ENCODE results near the gene MCTS1.
"Not testable (repeated sequence)": the region's sequence is repeated elsewhere in the genome, so short reads cannot be mapped to it uniquely, and the experiment has no call there.

The MCTS1 gene

DNA sequence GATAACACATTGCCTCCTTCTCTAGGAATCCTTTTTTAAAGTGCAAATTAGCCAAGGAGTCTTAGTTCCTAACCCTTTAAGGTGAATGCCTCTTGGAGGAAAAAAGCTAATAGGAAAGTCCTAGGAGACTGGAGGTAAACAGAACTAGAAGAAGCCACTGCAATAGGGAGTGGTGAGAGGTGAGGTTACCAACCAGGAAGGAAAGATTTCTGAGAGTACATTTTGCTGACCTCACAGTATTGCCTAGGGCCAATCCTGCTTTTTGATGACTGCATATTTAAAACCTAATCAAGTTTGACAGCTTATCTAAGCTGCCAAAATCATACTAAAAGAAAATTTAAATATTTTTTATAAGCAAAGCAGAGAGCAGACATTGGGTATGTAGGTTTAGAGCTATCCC, 35.9 kb upstream of the MCTS1 start:
- H3K9me3 ChIP-seq (ENCODE audit: control insufficient read depth, low read length), result no peaks in the 10 kb centered on the region
- H3K4me1 ChIP-seq (ENCODE audit: control insufficient read depth, insufficient read depth, low read length), result no peaks in the 10 kb centered on the region
- H3K27ac ChIP-seq (ENCODE audit: insufficient read depth, low read depth, low read length, poor library complexity, severe bottlenecking), result no peak overlapping the region
- no peaks in the 10 kb centered on the region for H3K36me3 ChIP-seq (ENCODE audit: control insufficient read depth, insufficient read depth, low read length)
- H3K27me3 ChIP-seq (ENCODE audit: control insufficient read depth, insufficient read depth, low read length, poor library complexity, severe bottlenecking), result no peaks in the 10 kb centered on the region
- no peak overlapping the region for H3K4me3 ChIP-seq (ENCODE audit: insufficient read depth, low read depth, low read length)

GRCh38 chrX:120568609-120569008, 35.3 kb upstream of the MCTS1 start:
- no peaks in the 10 kb centered on the region for H3K9me3 ChIP-seq (ENCODE audit: control insufficient read depth, low read length)
- WGBS, 2 experiments, result 88 to 90% methylated on average over 1 to 2 of the region's 3 CpGs
- no peaks in the 10 kb centered on the region for H3K27me3 ChIP-seq (ENCODE audit: control insufficient read depth, insufficient read depth, low read length, poor library complexity, severe bottlenecking)
- no peaks in the 10 kb centered on the region for H3K4me1 ChIP-seq (ENCODE audit: control insufficient read depth, insufficient read depth, low read length)
- no peak overlapping the region for H3K4me3 ChIP-seq (ENCODE audit: insufficient read depth, low read depth, low read length)
- no peak overlapping the region for H3K27ac ChIP-seq (ENCODE audit: insufficient read depth, low read depth, low read length, poor library complexity, severe bottlenecking)
- no peaks in the 10 kb centered on the region for H3K36me3 ChIP-seq (ENCODE audit: control insufficient read depth, insufficient read depth, low read length)

DNA sequence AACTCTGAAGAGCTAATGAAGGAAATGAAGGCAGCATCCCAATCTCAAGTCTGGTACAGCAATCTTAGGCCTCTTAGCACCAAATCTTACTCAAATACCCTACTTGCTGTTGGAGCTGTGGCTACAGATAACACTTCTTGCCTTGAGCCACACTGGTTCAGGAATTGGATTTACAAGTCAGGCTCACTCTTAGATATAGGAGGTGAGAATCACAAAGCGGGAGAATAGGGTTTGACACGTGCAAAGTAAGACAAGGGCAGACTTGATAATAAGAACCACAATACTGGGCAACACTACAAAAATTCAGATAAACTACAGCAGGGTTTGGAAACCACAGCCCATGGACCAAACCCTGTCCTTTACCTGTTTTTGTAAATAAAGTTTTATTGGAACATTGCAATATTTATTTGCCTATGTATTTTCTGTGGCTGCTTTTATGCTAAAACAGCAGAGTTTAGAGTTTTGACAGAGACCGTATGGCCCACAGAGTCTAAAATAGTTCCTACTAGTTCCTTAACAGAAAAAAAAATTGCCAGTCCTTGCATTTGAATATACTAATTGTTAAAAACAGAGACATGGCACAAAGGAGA, 33.8 kb upstream of the MCTS1 start:
- H3K27ac ChIP-seq (ENCODE audit: insufficient read depth, low read depth, low read length, poor library complexity, severe bottlenecking), result no peak overlapping the region
- H3K9me3 ChIP-seq (ENCODE audit: control insufficient read depth, low read length), result no peaks in the 10 kb centered on the region
- H3K27me3 ChIP-seq (ENCODE audit: control insufficient read depth, insufficient read depth, low read length, poor library complexity, severe bottlenecking), result no peaks in the 10 kb centered on the region
- WGBS, 2 experiments, result 100% methylated on average over 2 to 3 of the region's 3 CpGs
- no peak overlapping the region for H3K4me3 ChIP-seq (ENCODE audit: insufficient read depth, low read depth, low read length)
- H3K4me1 ChIP-seq (ENCODE audit: control insufficient read depth, insufficient read depth, low read length), result no peaks in the 10 kb centered on the region
- no peaks in the 10 kb centered on the region for H3K36me3 ChIP-seq (ENCODE audit: control insufficient read depth, insufficient read depth, low read length)

DNA sequence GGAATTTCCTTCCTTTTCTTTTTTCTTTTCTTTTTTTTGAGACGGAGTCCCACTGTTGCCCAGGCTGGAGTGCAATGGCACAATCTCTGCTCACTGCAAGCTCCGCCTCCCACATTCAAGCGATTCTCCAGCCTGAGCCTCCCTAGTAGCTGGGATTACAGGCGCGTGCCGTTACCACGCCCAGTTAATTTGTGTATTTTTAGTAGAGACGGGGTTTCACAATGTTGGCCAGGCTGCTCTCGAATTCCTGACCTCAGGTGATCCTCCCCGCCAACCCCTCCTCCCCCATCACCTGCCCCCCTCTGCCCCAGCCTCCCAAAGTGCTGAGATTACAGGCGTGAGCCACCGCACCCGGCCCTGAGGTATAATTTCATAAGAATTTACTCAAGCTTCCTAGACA, 30.1 kb upstream of the MCTS1 start:
- not testable (repeated sequence) for H3K36me3 ChIP-seq (ENCODE audit: control insufficient read depth, insufficient read depth, low read length); H3K9me3 ChIP-seq (ENCODE audit: control insufficient read depth, low read length); H3K27me3 ChIP-seq (ENCODE audit: control insufficient read depth, insufficient read depth, low read length, poor library complexity, severe bottlenecking); H3K4me3 ChIP-seq (ENCODE audit: insufficient read depth, low read depth, low read length); H3K27ac ChIP-seq (ENCODE audit: insufficient read depth, low read depth, low read length, poor library complexity, severe bottlenecking); H3K4me1 ChIP-seq (ENCODE audit: control insufficient read depth, insufficient read depth, low read length)
- WGBS, 2 experiments, result 90 to 92% methylated on average over 8 to 13 of the region's 13 CpGs

- no peaks in the 10 kb centered on the region for H3K36me3 ChIP-seq (ENCODE audit: control insufficient read depth, insufficient read depth, low read length)
- H3K4me1 ChIP-seq (ENCODE audit: control insufficient read depth, insufficient read depth, low read length), result no peaks in the 10 kb centered on the region
- 88% methylated on average over 15 to 18 of the region's 18 CpGs for WGBS, 2 experiments
- no peak overlapping the region for H3K27ac ChIP-seq (ENCODE audit: insufficient read depth, low read depth, low read length, poor library complexity, severe bottlenecking)
- H3K4me3 ChIP-seq (ENCODE audit: insufficient read depth, low read depth, low read length), result no peak overlapping the region
- no peaks in the 10 kb centered on the region for H3K9me3 ChIP-seq (ENCODE audit: control insufficient read depth, low read length)
- no peaks in the 10 kb centered on the region for H3K27me3 ChIP-seq (ENCODE audit: control insufficient read depth, insufficient read depth, low read length, poor library complexity, severe bottlenecking)
Observed at GRCh38 chrX:120575379-120576114, 28.4 kb upstream of the MCTS1 start.

DNA sequence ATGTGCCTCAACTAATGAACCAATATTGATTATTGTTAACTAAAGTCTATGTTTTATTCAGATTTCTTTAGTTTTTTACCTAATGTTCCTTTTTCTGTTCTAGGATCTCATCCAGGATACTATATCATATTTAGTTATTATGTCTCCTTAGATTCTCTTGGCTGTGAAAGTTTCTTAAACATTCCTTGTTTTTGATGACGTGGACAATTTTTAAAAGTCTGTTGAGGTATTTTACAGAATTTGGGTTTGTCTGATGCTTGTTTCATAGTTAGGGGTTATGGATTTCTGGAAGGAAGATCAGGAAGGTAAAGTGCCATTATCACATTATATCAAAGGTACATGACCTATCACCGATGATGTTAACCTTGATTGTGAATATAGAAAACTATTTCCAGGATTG, 18.2 kb upstream of the MCTS1 start:
- H3K27me3 ChIP-seq (ENCODE audit: control insufficient read depth, insufficient read depth, low read length, poor library complexity, severe bottlenecking), result no peaks in the 10 kb centered on the region
- H3K4me3 ChIP-seq (ENCODE audit: insufficient read depth, low read depth, low read length), result no peak overlapping the region
- no peaks in the 10 kb centered on the region for H3K9me3 ChIP-seq (ENCODE audit: control insufficient read depth, low read length)
- H3K27ac ChIP-seq (ENCODE audit: insufficient read depth, low read depth, low read length, poor library complexity, severe bottlenecking), result no peak overlapping the region
- H3K36me3 ChIP-seq (ENCODE audit: control insufficient read depth, insufficient read depth, low read length), result no peaks in the 10 kb centered on the region
- 92 to 93% methylated on average over 1 of the region's 2 CpGs for WGBS, 2 experiments
- H3K4me1 ChIP-seq (ENCODE audit: control insufficient read depth, insufficient read depth, low read length), result no peaks in the 10 kb centered on the region

DNA sequence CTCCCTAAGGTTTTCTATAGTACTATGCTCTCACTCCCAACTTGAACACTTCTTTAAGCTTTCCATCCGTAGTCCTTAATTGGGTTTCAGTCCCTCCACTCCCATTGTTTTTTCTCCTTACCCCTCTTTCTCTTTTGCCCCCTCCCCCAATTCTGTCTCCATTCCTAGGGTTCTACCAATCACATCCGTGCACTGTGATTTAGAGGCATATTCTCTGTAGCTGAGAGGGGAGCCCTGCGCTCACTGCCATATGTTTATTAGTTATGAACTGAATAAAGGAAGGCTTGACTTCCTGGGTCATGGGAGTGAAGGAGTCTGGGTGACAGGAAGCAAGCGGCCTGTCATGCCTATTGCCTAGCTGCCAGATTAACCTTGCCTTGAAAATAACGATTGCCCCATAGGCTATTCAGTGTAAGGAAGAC, 471 bp downstream of the MCTS1 start:
- 1 to 6% methylated on average over 4 to 5 of the region's 5 CpGs for WGBS, 2 experiments
- peak overlapping the region; percentile 74 for H3K27ac ChIP-seq (ENCODE audit: insufficient read depth, low read depth, low read length, poor library complexity, severe bottlenecking)
- H3K4me3 ChIP-seq (ENCODE audit: insufficient read depth, low read depth, low read length), result peak overlapping the region; percentile 67
- no peaks in the 10 kb centered on the region for H3K27me3 ChIP-seq (ENCODE audit: control insufficient read depth, insufficient read depth, low read length, poor library complexity, severe bottlenecking)
- no peaks in the 10 kb centered on the region for H3K4me1 ChIP-seq (ENCODE audit: control insufficient read depth, insufficient read depth, low read length)
- no peaks in the 10 kb centered on the region for H3K9me3 ChIP-seq (ENCODE audit: control insufficient read depth, low read length)
- no peaks in the 10 kb centered on the region for H3K36me3 ChIP-seq (ENCODE audit: control insufficient read depth, insufficient read depth, low read length)

DNA sequence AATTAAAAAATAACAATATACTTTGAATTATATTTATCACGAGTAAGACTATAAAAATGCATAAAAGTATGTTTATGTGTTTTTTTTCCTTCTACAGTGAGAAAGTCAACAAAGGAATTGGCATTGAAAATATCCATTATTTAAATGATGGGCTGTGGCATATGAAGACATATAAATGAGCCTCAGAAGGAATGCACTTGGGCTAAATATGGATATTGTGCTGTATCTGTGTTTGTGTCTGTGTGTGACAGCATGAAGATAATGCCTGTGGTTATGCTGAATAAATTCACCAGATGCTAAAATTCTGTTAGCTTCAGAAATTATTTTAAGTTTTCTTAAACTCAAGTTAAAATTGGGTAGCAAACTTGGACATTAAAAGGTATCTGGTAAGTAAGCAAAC, 8.2 kb downstream of the MCTS1 start:
- WGBS, 2 experiments, result no CpG with 5 or more reads among the region's 1 CpG
- H3K9me3 ChIP-seq (ENCODE audit: control insufficient read depth, low read length), result no peaks in the 10 kb centered on the region
- H3K27ac ChIP-seq (ENCODE audit: insufficient read depth, low read depth, low read length, poor library complexity, severe bottlenecking), result no peak overlapping the region
- H3K36me3 ChIP-seq (ENCODE audit: control insufficient read depth, insufficient read depth, low read length), result no peaks in the 10 kb centered on the region
- H3K4me3 ChIP-seq (ENCODE audit: insufficient read depth, low read depth, low read length), result no peak overlapping the region
- H3K4me1 ChIP-seq (ENCODE audit: control insufficient read depth, insufficient read depth, low read length), result no peaks in the 10 kb centered on the region
- H3K27me3 ChIP-seq (ENCODE audit: control insufficient read depth, insufficient read depth, low read length, poor library complexity, severe bottlenecking), result no peaks in the 10 kb centered on the region

GRCh38 chrX:120614816-120615215, 10.9 kb downstream of the MCTS1 start:
- Histone ChIP-seq H3K4me1 (ENCODE audit: control insufficient read depth, insufficient read depth, low read length) (no peaks in the 10 kb centered on the region), H3K27ac (ENCODE audit: insufficient read depth, low read depth, low read length, poor library complexity, severe bottlenecking) (no peak overlapping the region), H3K4me3 (ENCODE audit: insufficient read depth, low read depth, low read length) (no peak overlapping the region), H3K27me3 (ENCODE audit: control insufficient read depth, insufficient read depth, low read length, poor library complexity, severe bottlenecking) (no peaks in the 10 kb centered on the region), H3K9me3 (ENCODE audit: control insufficient read depth, low read length) (no peaks in the 10 kb centered on the region), H3K36me3 (ENCODE audit: control insufficient read depth, insufficient read depth, low read length) (no peaks in the 10 kb centered on the region)

- Histone ChIP-seq H3K4me1 (ENCODE audit: control insufficient read depth, insufficient read depth, low read length) (no peaks in the 10 kb centered on the region), H3K36me3 (ENCODE audit: control insufficient read depth, insufficient read depth, low read length) (no peaks in the 10 kb centered on the region), H3K9me3 (ENCODE audit: control insufficient read depth, low read length) (no peaks in the 10 kb centered on the region), H3K27ac (ENCODE audit: insufficient read depth, low read depth, low read length, poor library complexity, severe bottlenecking) (no peak overlapping the region), H3K4me3 (ENCODE audit: insufficient read depth, low read depth, low read length) (no peak overlapping the region), H3K27me3 (ENCODE audit: control insufficient read depth, insufficient read depth, low read length, poor library complexity, severe bottlenecking) (no peaks in the 10 kb centered on the region)
- 90 to 98% methylated on average over 4 to 5 of the region's 5 CpGs for WGBS, 2 experiments
Observed at GRCh38 chrX:120617996-120618630, 14.2 kb downstream of the MCTS1 start.

Measured in ectodermal cell (in vitro differentiated cells).